Measurements from ENCODE around the gene LRSAM1. TPM values are rescaled to one million over a fixed set of nuclear protein-coding genes. Genes with fewer than 3 reads are reported as not detected.

The LRSAM1 gene
- total and polyA plus RNA-seq, 2 donors from 2014 or later: 15.8 to 24.6 TPM

DNA sequence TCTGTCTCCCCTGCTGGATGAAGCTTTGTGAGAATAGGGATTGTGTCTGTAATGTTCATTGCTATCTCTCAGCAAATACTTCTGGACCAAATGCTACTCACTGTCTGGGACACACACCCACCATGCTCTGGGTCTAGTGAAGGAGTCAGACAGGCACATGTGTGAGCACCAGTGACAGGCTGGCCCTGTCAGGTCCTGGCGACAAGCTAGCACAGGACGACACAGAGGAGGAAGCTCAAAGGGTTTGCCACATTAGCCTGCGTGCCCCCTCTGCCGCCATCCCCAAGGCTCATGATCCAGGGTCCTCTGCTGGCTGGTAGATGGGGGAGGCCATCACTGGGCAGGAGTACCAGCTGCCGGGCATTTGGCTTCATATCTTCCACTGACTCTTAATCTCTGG, 23.3 kb downstream of the LRSAM1 start:
- Histone ChIP-seq H3K4me1 (ENCODE audit: control insufficient read depth in 2 of 3, insufficient read depth in 2 of 3, low read depth in 1 of 3, low read length in 3 of 3) (no peaks in the 10 kb centered on the region), H3K9ac (ENCODE audit: low read length in 3 of 3) (no peak overlapping the region), H3K27me3 (ENCODE audit: control insufficient read depth, insufficient read depth, low read length) (no peaks in the 10 kb centered on the region), H3K9me3 (ENCODE audit: control insufficient read depth in 2 of 3, insufficient read depth in 1 of 3, low read length in 3 of 3) (no peaks in the 10 kb centered on the region), H3K4me3 (ENCODE audit: low read length in 3 of 3) (no peak overlapping the region), H3K36me3 (ENCODE audit: control insufficient read depth in 2 of 3, insufficient read depth in 3 of 3, low read length in 3 of 3) (peaks cover 0 to 16% (median 6%) of the 10 kb centered on the region in 3 donors), H3K27ac (ENCODE audit: low read depth in 2 of 2, low read length in 2 of 2) (no peak overlapping the region)
- TF ChIP-seq, protein P1, sequence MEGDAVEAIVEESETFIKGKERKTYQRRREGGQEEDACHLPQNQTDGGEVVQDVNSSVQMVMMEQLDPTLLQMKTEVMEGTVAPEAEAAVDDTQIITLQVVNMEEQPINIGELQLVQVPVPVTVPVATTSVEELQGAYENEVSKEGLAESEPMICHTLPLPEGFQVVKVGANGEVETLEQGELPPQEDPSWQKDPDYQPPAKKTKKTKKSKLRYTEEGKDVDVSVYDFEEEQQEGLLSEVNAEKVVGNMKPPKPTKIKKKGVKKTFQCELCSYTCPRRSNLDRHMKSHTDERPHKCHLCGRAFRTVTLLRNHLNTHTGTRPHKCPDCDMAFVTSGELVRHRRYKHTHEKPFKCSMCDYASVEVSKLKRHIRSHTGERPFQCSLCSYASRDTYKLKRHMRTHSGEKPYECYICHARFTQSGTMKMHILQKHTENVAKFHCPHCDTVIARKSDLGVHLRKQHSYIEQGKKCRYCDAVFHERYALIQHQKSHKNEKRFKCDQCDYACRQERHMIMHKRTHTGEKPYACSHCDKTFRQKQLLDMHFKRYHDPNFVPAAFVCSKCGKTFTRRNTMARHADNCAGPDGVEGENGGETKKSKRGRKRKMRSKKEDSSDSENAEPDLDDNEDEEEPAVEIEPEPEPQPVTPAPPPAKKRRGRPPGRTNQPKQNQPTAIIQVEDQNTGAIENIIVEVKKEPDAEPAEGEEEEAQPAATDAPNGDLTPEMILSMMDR (IDR thresholded peaks at IDR 0.05; ENCODE audit: borderline replicate concordance, extremely low read depth, insufficient read depth): no peak
- intact Hi-C loops (cut with DNase I): no loop called here
- FAIRE-seq: no peak
- DNase-seq: no peak

DNA sequence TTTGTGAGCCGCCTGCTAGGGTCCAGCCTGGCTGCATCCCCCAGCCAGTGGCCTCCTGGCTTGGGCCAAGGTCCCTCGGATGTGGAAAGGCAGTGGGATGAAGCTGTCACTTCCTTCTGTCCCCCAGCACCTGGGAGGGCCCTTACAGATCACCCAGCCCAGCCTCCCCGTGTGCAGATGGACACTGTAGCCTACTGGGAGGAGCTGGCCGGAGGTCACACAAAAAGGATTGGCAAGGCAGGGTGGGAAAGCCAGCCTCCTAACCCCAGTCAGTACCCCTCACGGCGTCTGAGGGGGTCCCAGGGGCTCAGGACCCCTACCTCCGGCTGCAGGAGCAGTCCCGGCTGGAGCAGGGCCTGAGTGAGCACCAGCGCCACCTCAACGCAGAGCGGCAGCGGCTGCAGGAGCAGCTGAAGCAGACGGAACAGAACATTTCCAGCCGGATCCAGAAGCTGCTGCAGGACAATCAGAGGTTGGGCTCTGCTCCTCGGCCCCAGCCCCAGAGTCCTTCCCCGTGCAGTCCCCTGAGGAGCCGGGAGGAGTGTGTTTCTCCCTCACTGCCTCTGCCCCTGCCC, 28.3 kb downstream of the LRSAM1 start:
- peaks cover 0 to 24% (median 4%) of the 10 kb centered on the region in 3 donors for H3K36me3 ChIP-seq (ENCODE audit: control insufficient read depth in 2 of 3, insufficient read depth in 3 of 3, low read length in 3 of 3)

DNA sequence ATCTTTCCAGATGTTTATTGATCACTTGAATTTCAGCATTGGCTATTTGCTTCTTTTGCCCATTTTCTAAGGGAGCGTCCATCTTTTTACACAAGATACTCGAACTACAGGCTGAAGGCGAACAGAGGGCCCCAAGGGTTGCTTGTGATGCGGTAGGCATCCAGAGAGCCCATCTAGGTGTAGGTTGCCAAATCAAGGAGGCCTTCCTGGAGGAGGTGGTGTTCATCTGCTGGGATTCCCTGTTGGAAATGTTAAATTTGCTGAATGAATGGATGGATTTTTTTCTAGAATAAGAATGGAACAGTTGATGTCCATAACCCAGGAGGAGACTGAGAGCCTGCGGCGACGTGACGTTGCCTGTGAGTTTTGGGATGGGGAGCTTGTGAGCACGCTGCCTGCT, 31.4 kb downstream of the LRSAM1 start:
- Histone ChIP-seq H3K4me3 (ENCODE audit: low read length in 3 of 3) (no peak overlapping the region), H3K27ac (ENCODE audit: low read depth in 2 of 2, low read length in 2 of 2) (no peak overlapping the region), H3K27me3 (ENCODE audit: control insufficient read depth, insufficient read depth, low read length) (no peaks in the 10 kb centered on the region), H3K9ac (ENCODE audit: low read length in 3 of 3) (no peak overlapping the region), H3K9me3 (ENCODE audit: control insufficient read depth in 2 of 3, insufficient read depth in 1 of 3, low read length in 3 of 3) (no peaks in the 10 kb centered on the region), H3K36me3 (ENCODE audit: control insufficient read depth in 2 of 3, insufficient read depth in 3 of 3, low read length in 3 of 3) (peaks cover 0 to 31% (median 12%) of the 10 kb centered on the region in 3 donors), H3K4me1 (ENCODE audit: control insufficient read depth in 2 of 3, insufficient read depth in 2 of 3, low read depth in 1 of 3, low read length in 3 of 3) (no peaks in the 10 kb centered on the region)
- DNase-seq: no peak
- TF ChIP-seq, protein P1 (IDR thresholded peaks at IDR 0.05; ENCODE audit: borderline replicate concordance, extremely low read depth, insufficient read depth): no peak
- FAIRE-seq: no peak
- intact Hi-C loops (cut with DNase I): no loop called here

More for the DNA sequence above, 28.3 kb downstream of the LRSAM1 start:
- TF ChIP-seq, protein P1 (IDR thresholded peaks at IDR 0.05; ENCODE audit: borderline replicate concordance, extremely low read depth, insufficient read depth): no peak
- Histone ChIP-seq H3K9me3 (ENCODE audit: control insufficient read depth in 2 of 3, insufficient read depth in 1 of 3, low read length in 3 of 3) (no peaks in the 10 kb centered on the region), H3K9ac (ENCODE audit: low read length in 3 of 3) (no peak overlapping the region), H3K4me3 (ENCODE audit: low read length in 3 of 3) (no peak overlapping the region), H3K27ac (ENCODE audit: low read depth in 2 of 2, low read length in 2 of 2) (no peak overlapping the region), H3K27me3 (ENCODE audit: control insufficient read depth, insufficient read depth, low read length) (no peaks in the 10 kb centered on the region), H3K4me1 (ENCODE audit: control insufficient read depth in 2 of 3, insufficient read depth in 2 of 3, low read depth in 1 of 3, low read length in 3 of 3) (no peaks in the 10 kb centered on the region)
- FAIRE-seq: no peak
- intact Hi-C loops (cut with DNase I): no loop called here
- no peak for DNase-seq

DNA sequence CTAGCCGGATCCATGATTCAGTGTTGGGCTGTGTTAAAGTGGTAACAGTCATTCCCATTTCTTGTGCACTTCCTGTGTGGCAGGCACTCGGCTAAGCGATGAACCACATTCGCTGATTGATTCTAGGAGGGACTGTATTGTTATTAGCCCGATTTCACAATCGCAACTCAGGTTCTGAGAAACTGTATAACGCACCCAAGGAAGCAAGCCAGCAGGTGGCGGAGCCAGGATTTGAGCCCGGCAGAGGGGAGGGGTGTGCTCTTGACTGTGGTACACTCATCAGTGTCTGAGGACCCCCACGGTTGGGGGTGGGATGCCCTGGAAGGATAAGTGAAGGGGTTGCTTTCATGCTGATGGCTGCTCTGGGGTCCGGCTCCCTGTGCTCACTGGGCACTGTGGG, 34.7 kb downstream of the LRSAM1 start:
- intact Hi-C loops (cut with DNase I): no loop called here
- TF ChIP-seq, protein P1 (IDR thresholded peaks at IDR 0.05; ENCODE audit: borderline replicate concordance, extremely low read depth, insufficient read depth): no peak
- Histone ChIP-seq H3K4me3 (ENCODE audit: low read length in 3 of 3) (no peak overlapping the region), H3K9me3 (ENCODE audit: control insufficient read depth in 2 of 3, insufficient read depth in 1 of 3, low read length in 3 of 3) (no peaks in the 10 kb centered on the region), H3K36me3 (ENCODE audit: control insufficient read depth in 2 of 3, insufficient read depth in 3 of 3, low read length in 3 of 3) (peaks cover 0 to 16% (median 13%) of the 10 kb centered on the region in 3 donors), H3K27ac (ENCODE audit: low read depth in 2 of 2, low read length in 2 of 2) (no peak overlapping the region), H3K9ac (ENCODE audit: low read length in 3 of 3) (no peak overlapping the region), H3K27me3 (ENCODE audit: control insufficient read depth, insufficient read depth, low read length) (no peaks in the 10 kb centered on the region), H3K4me1 (ENCODE audit: control insufficient read depth in 2 of 3, insufficient read depth in 2 of 3, low read depth in 1 of 3, low read length in 3 of 3) (no peaks in the 10 kb centered on the region)
- FAIRE-seq (no peak), DNase-seq (no peak)

Data from kidney (tissue), 14 donors.